Ovary (tissue), 3 donors: ENCODE results near the gene NAT10.

ENCODE experiments used
- CTCF ChIP-seq, 3 donors: fragments of 450-650 bp in 2 of 3; fragments of 200-600 bp in 1 of 3; IDR thresholded peaks; one replicate each; pipeline versions ENCODE4 v1.5.1 to v1.8.0; 2016 to 2022; ENCODE audit warnings: antibody characterized with exemption in 3 of 3, mild to moderate bottlenecking in 1 of 3
- POLR2A ChIP-seq: fragments of 450-650 bp; IDR thresholded peaks from one replicate; pipeline ENCODE4 v1.6.1; 2017; ENCODE audit warnings: antibody characterized with exemption, mild to moderate bottlenecking, moderate library complexity
- donor health status: DM: no; HTN: no; CAD: no.

GRCh38 chr11:34072041-34072440 lies 33.4 kb upstream of the NAT10 start:
- TF ChIP-seq CTCF (IDR thresholded peaks at IDR 0.05), result no peak
- TF ChIP-seq POLR2A, result no peak
